Subcutaneous adipose tissue (tissue), 4 donors: ENCODE results near the gene CNTNAP2. TPM values are rescaled to one million over a fixed set of nuclear protein-coding genes. Genes with fewer than 3 reads are reported as not detected.

Experiments used
- total RNA-seq, 4 donors: library from RNA; depleted of rRNA; stranded (reverse); fragments of >200 nt; gene quantifications; one replicate each; pipeline ENCODE4 v1.1.0, GENCODE V29; 2016
- TF ChIP-seq, protein P1 (sequence below): fragments of 450-650 bp; IDR thresholded peaks from one replicate; pipeline ENCODE4 v1.5.1; 2016; ENCODE audit warnings: low read depth, mild to moderate bottlenecking, control low read depth, antibody characterized with exemption, moderate library complexity

Gene CNTNAP2
- total RNA-seq, 4 donors from 2014 or later: not detected

DNA sequence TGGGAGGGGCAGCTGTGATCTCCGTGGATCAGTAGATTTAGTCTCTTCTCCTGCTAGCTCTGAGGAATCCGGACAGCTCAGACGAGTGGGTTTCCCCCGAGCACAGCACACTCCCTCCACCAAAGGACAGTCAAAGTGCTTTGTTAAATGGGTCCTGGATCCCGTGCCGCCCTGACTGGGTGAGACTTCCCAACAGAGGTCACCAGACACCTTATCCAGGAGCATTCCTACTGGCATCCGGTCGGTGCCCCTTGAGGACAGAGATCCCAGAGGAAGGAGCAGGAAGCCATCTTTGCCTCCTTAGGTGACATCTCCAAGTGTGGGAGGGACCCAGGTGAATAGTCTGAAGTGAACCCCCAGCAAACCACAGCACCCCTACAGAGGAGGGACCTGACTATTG, 1148.9 kb downstream of the CNTNAP2 start:
- TF ChIP-seq, protein P1, sequence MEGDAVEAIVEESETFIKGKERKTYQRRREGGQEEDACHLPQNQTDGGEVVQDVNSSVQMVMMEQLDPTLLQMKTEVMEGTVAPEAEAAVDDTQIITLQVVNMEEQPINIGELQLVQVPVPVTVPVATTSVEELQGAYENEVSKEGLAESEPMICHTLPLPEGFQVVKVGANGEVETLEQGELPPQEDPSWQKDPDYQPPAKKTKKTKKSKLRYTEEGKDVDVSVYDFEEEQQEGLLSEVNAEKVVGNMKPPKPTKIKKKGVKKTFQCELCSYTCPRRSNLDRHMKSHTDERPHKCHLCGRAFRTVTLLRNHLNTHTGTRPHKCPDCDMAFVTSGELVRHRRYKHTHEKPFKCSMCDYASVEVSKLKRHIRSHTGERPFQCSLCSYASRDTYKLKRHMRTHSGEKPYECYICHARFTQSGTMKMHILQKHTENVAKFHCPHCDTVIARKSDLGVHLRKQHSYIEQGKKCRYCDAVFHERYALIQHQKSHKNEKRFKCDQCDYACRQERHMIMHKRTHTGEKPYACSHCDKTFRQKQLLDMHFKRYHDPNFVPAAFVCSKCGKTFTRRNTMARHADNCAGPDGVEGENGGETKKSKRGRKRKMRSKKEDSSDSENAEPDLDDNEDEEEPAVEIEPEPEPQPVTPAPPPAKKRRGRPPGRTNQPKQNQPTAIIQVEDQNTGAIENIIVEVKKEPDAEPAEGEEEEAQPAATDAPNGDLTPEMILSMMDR: no peak

DNA sequence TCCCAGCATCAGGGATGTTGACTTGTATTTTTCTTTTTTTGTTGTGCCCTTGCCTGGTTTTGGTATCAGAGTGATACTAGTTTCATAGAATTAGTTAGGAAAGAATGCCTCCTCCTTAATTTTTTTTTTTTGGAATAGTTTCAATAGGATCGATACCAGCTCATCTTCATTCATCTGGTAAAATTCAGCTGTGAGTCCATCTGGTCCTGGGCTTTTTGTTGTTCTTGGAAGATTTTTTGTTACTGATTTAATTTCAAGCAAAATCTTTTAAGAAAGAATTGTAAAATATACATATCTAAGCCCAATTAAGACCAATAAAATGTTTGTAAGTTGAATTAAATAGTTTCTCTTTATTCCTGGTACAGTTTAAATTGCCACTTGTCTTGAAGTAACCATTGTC, 1159.5 kb downstream of the CNTNAP2 start:
- TF ChIP-seq, protein P1: no peak

DNA sequence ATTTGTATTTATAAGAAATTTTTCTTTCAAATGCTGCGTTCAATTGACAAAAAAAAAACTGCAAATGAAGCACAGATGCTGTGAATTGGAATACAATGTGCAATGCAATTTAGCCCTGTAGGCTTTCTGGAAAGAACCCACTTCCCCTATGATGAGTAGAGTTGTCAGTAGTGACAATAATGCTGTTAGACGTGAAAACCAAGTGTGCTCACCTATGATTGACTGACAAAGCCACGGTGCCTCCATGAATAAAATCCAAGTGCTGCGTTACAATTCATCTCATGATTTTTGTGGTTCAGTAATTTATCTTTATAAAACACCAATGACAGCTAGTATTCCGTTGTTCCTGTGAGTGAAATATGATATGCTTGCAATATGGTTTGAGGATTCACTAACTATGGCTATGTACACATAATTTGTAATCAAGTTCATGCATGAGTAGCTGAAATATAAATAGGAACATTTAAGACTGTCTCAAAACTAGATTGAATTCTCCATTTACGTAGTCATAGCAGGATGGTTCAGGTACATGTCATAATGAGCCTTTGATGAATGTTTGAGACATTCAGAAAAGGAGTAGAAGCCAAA, 1160.3 kb downstream of the CNTNAP2 start:
- TF ChIP-seq, protein P1: no peak

DNA sequence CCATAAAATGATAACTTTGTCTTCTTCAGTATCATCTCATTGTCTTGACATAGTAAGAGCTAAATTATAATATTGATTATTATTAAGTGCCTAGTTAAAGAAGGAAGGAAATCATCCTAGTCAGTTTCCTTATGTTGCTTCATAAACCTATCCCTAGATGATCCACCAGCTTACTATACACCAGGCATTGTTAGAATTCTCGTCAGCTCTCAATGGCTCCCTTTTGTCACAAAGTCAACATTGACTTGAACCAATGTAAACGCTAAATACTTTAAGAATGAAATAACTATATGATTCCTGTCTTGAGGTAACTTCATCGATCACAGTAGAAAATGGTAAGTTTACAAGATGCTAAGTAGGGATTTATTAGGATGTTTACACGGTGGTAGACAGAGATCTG, 1162.9 kb downstream of the CNTNAP2 start:
- TF ChIP-seq, protein P1: no peak

DNA sequence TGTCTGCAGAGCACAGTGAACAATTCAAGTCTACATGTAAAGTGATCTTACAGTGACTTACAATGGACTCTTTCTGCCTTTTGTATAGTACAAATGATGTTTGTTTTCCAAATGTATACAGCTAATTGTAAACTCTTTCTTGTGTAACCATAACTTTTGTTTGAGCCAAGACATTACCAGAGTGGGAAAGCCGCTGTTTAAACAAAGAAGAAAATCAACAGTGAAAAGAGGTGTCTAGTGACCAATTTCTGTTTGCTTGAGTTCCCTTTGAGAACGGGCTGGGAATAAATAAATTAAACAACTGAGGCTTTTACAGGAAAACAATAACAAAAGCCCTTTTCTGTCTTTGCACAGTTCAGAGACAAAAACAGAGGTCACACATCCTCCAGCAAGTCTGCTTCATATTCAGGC, 1163.4 kb downstream of the CNTNAP2 start:
- TF ChIP-seq, protein P1: no peak

DNA sequence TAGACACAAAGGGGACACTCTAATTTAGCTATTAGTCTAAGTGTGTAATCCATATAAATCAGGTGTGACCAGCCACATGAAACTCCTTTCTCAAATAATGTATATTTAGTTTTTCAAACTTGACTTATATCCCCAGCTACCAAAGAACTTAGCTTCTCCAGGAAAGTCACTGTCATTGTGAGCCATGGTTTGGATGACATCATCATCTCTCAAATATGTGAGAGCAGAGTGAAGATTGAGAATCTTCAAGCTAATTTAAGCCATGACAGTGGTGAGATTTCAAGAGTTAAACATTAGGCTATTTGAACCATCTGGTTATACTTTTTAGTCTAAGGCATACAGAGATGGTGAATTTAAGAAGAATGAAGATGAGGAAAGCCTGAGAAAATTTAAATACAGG, 1165.6 kb downstream of the CNTNAP2 start:
- TF ChIP-seq, protein P1: no peak

DNA sequence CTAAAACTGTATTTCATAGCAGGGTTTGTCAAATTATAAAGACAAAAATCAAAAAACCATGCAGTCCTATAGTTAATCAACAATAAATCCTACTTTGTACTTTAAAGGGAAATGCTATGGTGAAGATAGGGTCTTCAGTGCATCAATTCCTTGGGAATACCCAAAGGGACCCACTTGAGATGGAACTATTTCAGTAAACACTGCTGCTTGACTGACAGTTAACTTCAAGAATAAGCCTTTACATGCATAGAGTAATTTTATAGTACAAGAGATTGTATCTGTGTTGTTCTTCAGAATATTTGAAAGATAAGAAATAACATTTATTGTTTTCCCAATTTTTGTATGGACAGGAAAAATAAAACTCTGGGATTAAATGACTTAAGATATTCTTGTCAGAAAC, 1179.6 kb downstream of the CNTNAP2 start:
- TF ChIP-seq, protein P1: no peak
